CD4-positive, alpha-beta T cell treated with Interleukin-6 for 4 hours (primary cell): ENCODE measurements around the gene FREM1.

Experiments used
- DNase-seq: peaks from one replicate; pipeline ENCODE4 v3.0.0-alpha.2; 2020; ENCODE audit warnings: mixed read lengths

The FREM1 gene

GRCh38 chr9:14806941-14807520, 103.2 kb downstream of the FREM1 start:
- no peak for DNase-seq

- no peak for DNase-seq
Observed at GRCh38 chr9:14799030-14799429, 111.2 kb downstream of the FREM1 start.

- no peak for DNase-seq
Observed at GRCh38 chr9:14797435-14797834, 112.8 kb downstream of the FREM1 start.

- no peak for DNase-seq
Observed at GRCh38 chr9:14793389-14793788, 116.8 kb downstream of the FREM1 start.

- no peak for DNase-seq
Observed at GRCh38 chr9:14790628-14791027, 119.6 kb downstream of the FREM1 start.

GRCh38 chr9:14788846-14789245, 121.4 kb downstream of the FREM1 start:
- DNase-seq = no peak

- DNase-seq = no peak
Observed at GRCh38 chr9:14783358-14783757, 126.9 kb downstream of the FREM1 start.

- no peak for DNase-seq
Observed at GRCh38 chr9:14782286-14783051, 127.8 kb downstream of the FREM1 start.

GRCh38 chr9:14780693-14781092, 129.5 kb downstream of the FREM1 start:
- DNase-seq = no peak

GRCh38 chr9:14780251-14780650, 130.0 kb downstream of the FREM1 start:
- no peak for DNase-seq

GRCh38 chr9:14779566-14780022, 130.6 kb downstream of the FREM1 start:
- no peak for DNase-seq

- DNase-seq = no peak
Observed at GRCh38 chr9:14778565-14778964, 131.7 kb downstream of the FREM1 start.

GRCh38 chr9:14775917-14776316, 134.3 kb downstream of the FREM1 start:
- no peak for DNase-seq

- DNase-seq = no peak
Observed at GRCh38 chr9:14770592-14770991, 139.6 kb downstream of the FREM1 start.

GRCh38 chr9:14769230-14769571, 141.0 kb downstream of the FREM1 start:
- DNase-seq = no peak

GRCh38 chr9:14768405-14769229, 141.6 kb downstream of the FREM1 start:
- no peak for DNase-seq

- DNase-seq = no peak
Observed at GRCh38 chr9:14766299-14766698, 143.9 kb downstream of the FREM1 start.

- DNase-seq = no peak
Observed at GRCh38 chr9:14761584-14761983, 148.6 kb downstream of the FREM1 start.

- DNase-seq = no peak
Observed at GRCh38 chr9:14760060-14760459, 150.2 kb downstream of the FREM1 start.

GRCh38 chr9:14756291-14756690, 153.9 kb downstream of the FREM1 start:
- no peak for DNase-seq

GRCh38 chr9:14752871-14753270, 157.4 kb downstream of the FREM1 start:
- no peak for DNase-seq

- DNase-seq = no peak
Observed at GRCh38 chr9:14752271-14752670, 158.0 kb downstream of the FREM1 start.

GRCh38 chr9:14750821-14751220, 159.4 kb downstream of the FREM1 start:
- no peak for DNase-seq

GRCh38 chr9:14749741-14750211, 160.5 kb downstream of the FREM1 start:
- no peak for DNase-seq
